ENCODE data around the gene ING2.

ING2 gene

DNA sequence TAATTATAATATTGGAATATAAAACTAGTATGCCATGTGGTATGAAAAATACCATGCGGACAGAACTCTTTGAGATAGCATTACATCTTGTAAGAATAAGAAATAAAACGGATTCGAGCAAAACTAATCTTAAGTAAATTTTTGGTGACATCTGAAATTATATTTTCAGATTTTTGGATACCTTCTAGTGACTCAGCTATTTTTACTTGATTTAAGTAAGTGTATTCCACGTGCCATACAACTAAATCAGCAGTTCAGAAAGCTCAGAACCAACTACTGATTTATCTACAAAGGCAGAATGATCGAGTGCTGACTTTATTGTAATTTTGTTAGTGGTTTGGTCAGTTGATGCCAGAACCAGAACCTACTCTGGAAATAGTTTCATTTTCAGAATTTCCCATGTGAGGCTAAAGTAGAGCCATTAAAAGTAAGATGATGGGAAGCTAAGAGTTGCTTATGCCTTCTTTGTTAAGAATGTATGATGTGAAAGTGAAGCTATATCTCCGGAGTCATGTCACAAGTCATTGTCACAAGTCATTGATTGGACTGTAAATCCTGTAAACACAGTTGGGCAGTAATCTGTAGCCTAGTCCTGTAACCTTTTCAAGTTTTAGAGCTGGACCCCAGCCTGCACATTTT, 4.0 kb downstream of the ING2 start:
- no peaks in the 10 kb centered on the region for H3K9me3 Mint-ChIP-seq (ENCODE audit: low read depth)
- peaks cover 7% of the 10 kb centered on the region for H3K36me3 Mint-ChIP-seq
- peaks cover 15% of the 10 kb centered on the region for H3K4me1 Mint-ChIP-seq (ENCODE audit: low read depth)
- no peak overlapping the region for H3K4me3 Mint-ChIP-seq
- no peaks in the 10 kb centered on the region for H3K27me3 Mint-ChIP-seq
- H3K27ac Mint-ChIP-seq: no peak overlapping the region

DNA sequence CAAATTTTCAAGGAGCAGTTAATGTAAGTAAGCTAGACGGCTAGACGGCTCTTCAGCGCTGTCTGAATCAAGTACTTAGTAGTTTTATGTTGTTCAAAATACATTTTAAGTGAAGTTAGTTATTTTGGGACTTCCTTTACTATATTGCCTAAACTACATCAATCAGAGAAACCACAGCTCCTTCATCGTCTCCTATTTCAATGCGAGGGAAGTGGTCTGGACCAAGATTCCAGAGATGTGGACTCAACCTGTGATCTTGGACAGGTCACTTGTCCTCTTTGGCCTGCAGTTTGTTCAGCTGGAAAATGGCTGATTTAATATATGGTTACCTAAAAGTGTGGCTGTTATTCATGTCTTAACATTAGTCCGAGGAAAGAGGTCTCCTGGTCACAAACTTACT, 10.6 kb downstream of the ING2 start:
- Mint-ChIP-seq H3K27ac (no peak overlapping the region), H3K9me3 (ENCODE audit: low read depth) (no peaks in the 10 kb centered on the region), H3K4me1 (ENCODE audit: low read depth) (peaks cover 6% of the 10 kb centered on the region), H3K4me3 (no peak overlapping the region), H3K27me3 (no peaks in the 10 kb centered on the region), H3K36me3 (peaks cover 5% of the 10 kb centered on the region)

GRCh38 chr4:183517194-183517593, 12.3 kb downstream of the ING2 start:
- Mint-ChIP-seq H3K27me3 (no peaks in the 10 kb centered on the region), H3K36me3 (no peaks in the 10 kb centered on the region), H3K9me3 (ENCODE audit: low read depth) (no peaks in the 10 kb centered on the region), H3K4me3 (no peak overlapping the region), H3K4me1 (ENCODE audit: low read depth) (no peaks in the 10 kb centered on the region), H3K27ac (no peak overlapping the region)

DNA sequence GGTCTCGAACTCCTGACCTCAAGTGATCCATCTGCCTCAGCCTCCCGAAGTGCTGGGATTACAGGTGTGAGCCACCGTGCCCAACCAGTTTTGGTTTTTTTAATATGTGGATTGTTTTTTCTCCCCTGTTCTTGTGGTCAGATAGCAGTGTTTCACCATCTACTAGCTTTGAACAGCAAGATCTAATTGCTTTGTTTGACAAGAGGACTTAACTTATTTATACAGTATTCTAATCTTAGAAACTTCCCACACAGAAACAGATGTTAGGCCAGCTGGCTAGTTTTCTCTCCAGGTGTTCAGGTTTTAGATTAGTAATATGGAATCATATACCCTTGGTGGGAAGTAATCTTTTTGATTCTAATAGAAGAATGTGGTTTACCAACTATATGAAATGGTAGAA, 12.9 kb downstream of the ING2 start:
- H3K4me1 Mint-ChIP-seq (ENCODE audit: low read depth): no peaks in the 10 kb centered on the region
- H3K27ac Mint-ChIP-seq: no peak overlapping the region
- no peaks in the 10 kb centered on the region for H3K27me3 Mint-ChIP-seq
- H3K36me3 Mint-ChIP-seq: peaks cover 2% of the 10 kb centered on the region
- no peaks in the 10 kb centered on the region for H3K9me3 Mint-ChIP-seq (ENCODE audit: low read depth)
- no peak overlapping the region for H3K4me3 Mint-ChIP-seq

DNA sequence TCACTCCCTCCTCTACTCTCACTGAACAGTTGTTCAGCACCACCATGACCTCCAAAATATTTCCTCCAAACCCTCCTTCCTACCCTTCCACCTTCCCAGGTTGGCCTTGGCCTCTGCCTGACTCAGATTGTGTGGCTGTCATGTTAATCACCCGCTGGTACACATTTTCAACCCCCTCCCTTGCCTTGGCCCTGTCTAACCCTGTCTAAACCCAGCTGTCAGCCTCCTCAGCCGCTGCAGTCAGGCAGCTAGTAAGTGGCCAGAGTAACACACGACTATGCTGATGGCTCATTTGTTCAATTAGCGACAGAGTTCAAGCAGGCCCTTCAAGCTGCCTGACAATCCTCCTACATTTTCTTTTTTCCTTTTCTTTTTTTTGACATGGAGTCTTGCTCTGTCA, 18.0 kb downstream of the ING2 start:
- no peaks in the 10 kb centered on the region for H3K4me1 Mint-ChIP-seq (ENCODE audit: low read depth)
- peaks cover 2% of the 10 kb centered on the region for H3K36me3 Mint-ChIP-seq
- H3K27me3 Mint-ChIP-seq: peaks cover 11% of the 10 kb centered on the region
- H3K27ac Mint-ChIP-seq: no peak overlapping the region
- H3K9me3 Mint-ChIP-seq (ENCODE audit: low read depth): no peaks in the 10 kb centered on the region
- H3K4me3 Mint-ChIP-seq: no peak overlapping the region

DNA sequence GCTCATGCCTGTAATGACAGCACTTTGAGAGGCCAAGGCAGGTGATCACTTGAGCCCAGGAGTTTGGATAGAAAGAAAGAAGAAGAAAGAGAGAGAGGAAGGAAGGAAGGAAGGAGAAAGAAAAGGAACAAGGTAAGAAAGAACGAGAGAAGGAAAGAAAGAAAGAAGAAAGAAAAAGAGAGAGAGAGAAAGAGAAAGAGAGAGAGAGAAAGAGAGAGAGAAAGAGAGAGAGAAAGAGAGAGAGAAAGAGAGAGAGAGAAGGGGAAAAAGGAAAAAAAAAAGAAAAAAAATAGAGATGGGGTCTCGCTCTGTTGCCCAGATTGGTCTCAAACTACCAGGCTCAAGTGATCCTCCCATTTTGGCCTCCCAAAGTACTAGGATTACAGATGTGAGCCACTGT, 22.5 kb downstream of the ING2 start:
- Mint-ChIP-seq H3K9me3 (ENCODE audit: low read depth) (no peaks in the 10 kb centered on the region), H3K4me3 (no peak overlapping the region), H3K4me1 (ENCODE audit: low read depth) (no peaks in the 10 kb centered on the region), H3K36me3 (peaks cover 4% of the 10 kb centered on the region), H3K27ac (no peak overlapping the region), H3K27me3 (peaks cover 17% of the 10 kb centered on the region)

- Mint-ChIP-seq H3K4me3 (no peak overlapping the region), H3K27me3 (peaks cover 7% of the 10 kb centered on the region), H3K9me3 (ENCODE audit: low read depth) (no peaks in the 10 kb centered on the region), H3K27ac (no peak overlapping the region), H3K36me3 (peaks cover 2% of the 10 kb centered on the region), H3K4me1 (ENCODE audit: low read depth) (no peaks in the 10 kb centered on the region)
Measured at GRCh38 chr4:183532821-183533220, 28.0 kb downstream of the ING2 start.

GRCh38 chr4:183533698-183534097, 28.8 kb downstream of the ING2 start:
- Mint-ChIP-seq H3K4me1 (ENCODE audit: low read depth) (no peaks in the 10 kb centered on the region), H3K4me3 (no peak overlapping the region), H3K36me3 (peaks cover 4% of the 10 kb centered on the region), H3K27ac (no peak overlapping the region), H3K27me3 (peaks cover 9% of the 10 kb centered on the region), H3K9me3 (ENCODE audit: low read depth) (no peaks in the 10 kb centered on the region)

DNA sequence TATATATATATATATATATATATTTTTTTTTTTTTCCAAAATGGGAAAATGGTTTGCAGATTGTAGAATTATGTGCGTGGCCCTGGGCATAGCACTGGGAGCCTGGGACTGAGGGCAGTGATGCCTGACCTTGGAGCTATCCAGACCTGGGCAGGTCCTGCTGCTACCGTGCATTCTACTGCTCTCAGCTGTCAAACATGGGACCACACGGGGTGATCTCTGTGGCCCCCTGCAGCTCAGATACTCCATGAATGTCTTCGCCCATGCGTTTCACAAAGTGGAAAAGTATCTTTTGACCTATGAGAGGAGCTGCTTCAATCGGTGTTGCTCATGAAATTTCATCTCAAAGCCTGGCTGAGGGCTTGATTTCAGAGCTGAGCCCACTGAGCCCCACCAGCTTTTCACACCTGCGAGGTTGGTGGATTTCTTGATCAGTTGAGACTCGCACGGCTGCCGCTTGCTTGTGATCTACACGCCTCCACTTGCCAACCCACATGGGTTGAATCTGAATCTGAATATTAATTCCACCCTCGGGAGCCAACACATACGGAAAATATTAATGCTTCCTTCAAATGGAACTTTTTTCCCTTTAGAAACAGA, 35.7 kb downstream of the ING2 start:
- H3K36me3 Mint-ChIP-seq: peaks cover 3% of the 10 kb centered on the region
- H3K9me3 Mint-ChIP-seq (ENCODE audit: low read depth): no peaks in the 10 kb centered on the region
- no peaks in the 10 kb centered on the region for H3K4me1 Mint-ChIP-seq (ENCODE audit: low read depth)
- H3K27ac Mint-ChIP-seq: no peak overlapping the region
- H3K4me3 Mint-ChIP-seq: no peak overlapping the region
- peaks cover 5% of the 10 kb centered on the region for H3K27me3 Mint-ChIP-seq

- H3K27ac Mint-ChIP-seq: no peak overlapping the region
- no peaks in the 10 kb centered on the region for H3K4me1 Mint-ChIP-seq (ENCODE audit: low read depth)
- H3K4me3 Mint-ChIP-seq: no peak overlapping the region
- H3K9me3 Mint-ChIP-seq (ENCODE audit: low read depth): no peaks in the 10 kb centered on the region
- H3K36me3 Mint-ChIP-seq: peaks cover 3% of the 10 kb centered on the region
- peaks cover 5% of the 10 kb centered on the region for H3K27me3 Mint-ChIP-seq
Measured at GRCh38 chr4:183541010-183541751, 36.3 kb downstream of the ING2 start.

- Mint-ChIP-seq H3K27ac (no peak overlapping the region), H3K36me3 (peaks cover 3% of the 10 kb centered on the region), H3K4me1 (ENCODE audit: low read depth) (no peaks in the 10 kb centered on the region), H3K27me3 (peaks cover 8% of the 10 kb centered on the region), H3K9me3 (ENCODE audit: low read depth) (no peaks in the 10 kb centered on the region), H3K4me3 (no peak overlapping the region)
Measured at GRCh38 chr4:183541752-183542040, 36.8 kb downstream of the ING2 start.

DNA sequence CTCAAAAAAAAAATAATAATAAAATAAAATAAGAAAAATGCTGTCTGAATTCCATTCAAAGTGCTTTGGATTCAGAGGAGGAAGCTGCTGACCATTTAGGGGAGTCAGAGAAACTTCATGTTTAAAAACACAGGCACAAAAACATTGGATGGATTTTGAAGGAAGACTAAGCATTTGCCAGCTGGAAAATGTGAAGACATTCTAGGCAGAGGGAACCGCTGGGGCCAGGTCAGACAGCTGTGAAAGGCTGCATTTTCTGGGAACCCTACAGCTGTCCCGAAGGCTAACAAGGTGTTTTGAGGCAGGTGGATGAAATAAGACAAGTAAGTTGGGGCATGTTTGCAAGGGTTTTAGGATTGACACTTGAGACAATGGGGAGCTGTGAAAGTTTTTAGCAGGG, 38.6 kb downstream of the ING2 start:
- Mint-ChIP-seq H3K4me3 (no peak overlapping the region), H3K36me3 (no peaks in the 10 kb centered on the region), H3K27ac (no peak overlapping the region), H3K9me3 (ENCODE audit: low read depth) (no peaks in the 10 kb centered on the region), H3K27me3 (peaks cover 9% of the 10 kb centered on the region), H3K4me1 (ENCODE audit: low read depth) (no peaks in the 10 kb centered on the region)

DNA sequence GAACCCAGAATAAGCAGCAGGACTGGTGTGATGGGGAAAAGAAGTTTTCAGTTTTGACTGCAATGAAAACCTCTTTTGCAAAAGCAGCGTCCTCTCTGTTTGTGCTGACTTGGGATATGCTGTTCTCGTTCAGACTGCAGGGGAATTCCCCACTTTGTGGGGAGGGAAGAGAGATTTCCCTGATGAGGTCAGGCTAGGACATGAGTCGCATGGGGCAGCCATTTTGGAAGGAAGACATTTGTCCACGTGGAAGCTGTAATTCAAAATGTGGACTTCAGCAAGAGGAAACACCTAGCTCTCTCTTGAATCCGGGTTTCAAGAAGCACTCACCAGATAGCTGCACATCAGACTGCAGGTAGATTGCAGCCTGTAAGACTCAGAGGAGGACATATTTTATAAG, 39.3 kb downstream of the ING2 start:
- Mint-ChIP-seq H3K4me1 (ENCODE audit: low read depth) (no peaks in the 10 kb centered on the region), H3K27ac (no peak overlapping the region), H3K27me3 (peaks cover 13% of the 10 kb centered on the region), H3K9me3 (ENCODE audit: low read depth) (no peaks in the 10 kb centered on the region), H3K36me3 (no peaks in the 10 kb centered on the region), H3K4me3 (no peak overlapping the region)

GRCh38 chr4:183546376-183546775, 41.5 kb downstream of the ING2 start:
- no peaks in the 10 kb centered on the region for H3K9me3 Mint-ChIP-seq (ENCODE audit: low read depth)
- peaks cover 14% of the 10 kb centered on the region for H3K27me3 Mint-ChIP-seq
- no peaks in the 10 kb centered on the region for H3K36me3 Mint-ChIP-seq
- no peak overlapping the region for H3K27ac Mint-ChIP-seq
- H3K4me1 Mint-ChIP-seq (ENCODE audit: low read depth): no peaks in the 10 kb centered on the region
- no peak overlapping the region for H3K4me3 Mint-ChIP-seq

- no peaks in the 10 kb centered on the region for H3K9me3 Mint-ChIP-seq (ENCODE audit: low read depth)
- no peak overlapping the region for H3K4me3 Mint-ChIP-seq
- peaks cover 14% of the 10 kb centered on the region for H3K27me3 Mint-ChIP-seq
- H3K27ac Mint-ChIP-seq: no peak overlapping the region
- no peaks in the 10 kb centered on the region for H3K4me1 Mint-ChIP-seq (ENCODE audit: low read depth)
- H3K36me3 Mint-ChIP-seq: no peaks in the 10 kb centered on the region
Measured at GRCh38 chr4:183548306-183548705, 43.4 kb downstream of the ING2 start.

Measured in activated naive CD8-positive, alpha-beta T cell (primary cell).